HL-60/S4 treated with retinoic acid at 250 ng/mL for 4 days and 3 days (cell line): ENCODE measurements around the gene XRN1.

Experiments
- in situ Hi-C: fragments of 300-500 bp; cut with MboI; formaldehyde crosslinking; loops from 2 replicates; pipeline ENCODE4 v1.7.0; 2022; ENCODE audit warnings: low sequenced_read_pairs

The XRN1 gene

DNA sequence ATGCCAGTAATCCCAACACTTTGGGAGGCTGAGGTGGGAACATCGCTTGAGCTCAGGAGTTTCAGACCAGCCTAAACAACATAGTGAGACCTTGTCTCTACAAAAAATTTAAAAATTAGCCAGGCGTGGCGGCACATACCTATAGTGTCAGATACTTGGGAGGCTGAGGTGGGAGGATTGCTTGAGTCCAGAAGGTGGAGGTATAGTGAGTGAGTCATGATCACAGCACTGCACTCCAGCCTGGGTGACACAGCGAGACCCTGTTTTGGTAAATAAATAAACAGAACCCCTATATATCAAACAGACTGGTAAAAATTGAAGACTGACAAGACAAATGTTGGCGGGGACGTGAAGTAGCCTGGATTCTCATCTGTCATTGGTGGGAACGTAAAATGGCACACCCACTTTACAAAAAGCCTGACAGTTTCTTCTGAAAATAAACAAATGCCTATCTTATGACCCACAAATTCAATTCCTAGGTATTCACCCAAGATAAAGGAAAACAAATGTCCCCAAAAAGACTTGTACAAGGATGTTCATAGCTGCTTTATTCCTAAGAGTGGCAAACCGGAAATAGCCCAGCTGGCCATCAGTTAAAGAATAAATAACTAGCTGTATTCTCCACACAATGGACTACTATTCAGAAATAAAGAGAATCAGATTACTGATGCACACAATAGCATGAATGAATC, 175.5 kb downstream of the XRN1 start:
- in situ Hi-C loops, result no loop called here

DNA sequence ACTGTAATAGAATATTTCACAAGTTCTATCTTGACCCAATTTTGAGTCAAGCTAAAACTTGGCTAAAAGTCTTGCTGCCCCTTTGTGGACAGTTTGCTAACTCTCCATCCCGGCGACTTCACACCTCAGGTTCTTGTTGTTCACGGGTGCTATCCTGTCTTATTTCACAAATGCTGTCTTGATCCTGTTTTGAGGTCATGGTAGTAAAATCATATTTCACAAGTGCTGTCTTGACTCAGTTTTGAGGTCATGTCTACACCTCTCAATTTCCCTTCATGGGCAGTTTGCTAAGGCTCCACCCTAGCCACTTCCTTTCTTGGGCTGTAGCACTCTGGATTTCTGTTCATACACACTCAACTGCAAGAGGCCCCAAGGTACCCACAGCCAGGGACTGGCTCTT, 177.4 kb downstream of the XRN1 start:
- in situ Hi-C loops, result no loop called here

DNA sequence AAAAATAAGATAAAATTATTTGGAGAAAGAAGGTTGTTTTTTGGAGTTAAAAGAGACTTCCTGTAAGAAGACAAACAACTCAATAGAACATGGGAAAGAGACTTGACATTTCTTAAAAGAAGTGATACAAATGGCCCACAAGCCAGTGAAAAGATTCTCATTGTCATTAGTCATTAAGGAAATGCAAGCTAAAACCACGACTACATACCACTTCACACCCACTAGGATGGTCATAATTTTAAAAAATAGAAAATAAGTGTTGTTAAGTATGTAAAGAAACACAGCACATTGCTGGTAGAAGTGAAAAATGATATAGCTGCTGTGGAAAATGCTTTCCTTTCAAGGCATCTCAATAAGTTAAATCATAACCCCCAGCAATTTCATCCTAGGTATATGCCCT, 178.1 kb downstream of the XRN1 start:
- in situ Hi-C loops, result no loop called here

DNA sequence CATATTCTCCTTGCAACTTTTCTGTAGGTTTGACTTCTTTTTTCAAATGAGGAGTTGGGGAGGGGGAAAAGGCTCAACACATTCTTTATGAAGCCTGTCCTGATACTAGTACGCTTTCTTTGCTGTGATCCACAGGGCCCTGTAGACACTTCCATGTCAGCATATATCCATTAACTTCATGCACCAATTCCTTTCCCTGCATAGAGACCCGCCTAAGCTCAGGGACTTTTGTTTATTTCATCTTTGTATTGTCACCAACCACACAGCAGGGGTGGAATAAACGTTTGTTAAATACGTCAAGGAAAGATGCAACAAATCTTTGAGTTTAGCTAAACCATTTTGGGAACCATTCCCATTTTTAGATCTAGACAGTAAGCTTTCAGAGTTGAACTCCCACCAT, 179.4 kb downstream of the XRN1 start:
- in situ Hi-C loops, result no loop called here

DNA sequence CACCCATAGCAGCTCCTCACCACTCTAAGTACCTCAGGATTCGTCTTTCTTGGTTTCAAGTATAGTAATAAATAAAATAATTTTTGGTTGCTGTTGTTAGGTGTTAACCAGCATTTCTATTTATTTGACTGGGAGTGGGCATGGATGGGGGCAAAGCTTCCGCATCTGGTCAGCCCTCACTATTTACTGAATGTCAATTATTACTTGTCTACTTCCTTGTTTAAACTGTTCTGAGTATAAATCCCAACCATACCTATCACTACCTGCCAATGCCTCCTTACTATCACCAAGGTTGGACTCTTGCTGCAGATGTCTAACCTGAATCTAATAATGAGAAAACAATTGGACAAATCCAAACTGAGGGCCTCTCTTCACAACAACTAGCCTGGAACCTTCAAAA, 180.6 kb downstream of the XRN1 start:
- in situ Hi-C loops, result no loop called here

DNA sequence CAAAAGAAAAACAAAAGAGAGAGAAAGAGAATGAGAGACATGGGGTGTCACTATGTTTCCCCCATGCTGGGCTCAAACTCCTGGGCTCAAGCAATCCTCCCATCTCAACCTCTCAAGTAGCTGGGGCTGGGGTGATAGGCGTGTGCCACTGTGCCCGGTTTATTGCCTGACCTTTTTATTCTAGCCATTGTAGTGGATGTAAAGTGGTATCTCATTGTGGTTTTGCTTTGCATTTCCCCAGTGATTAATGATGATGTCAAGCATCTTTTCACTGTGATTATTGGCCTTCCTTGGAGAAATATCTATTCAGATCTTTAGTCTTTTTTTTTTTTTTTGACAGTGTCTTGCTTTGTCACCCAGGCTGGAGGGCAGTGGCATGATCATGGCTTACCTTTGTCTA, 184.7 kb downstream of the XRN1 start:
- in situ Hi-C loops, result no loop called here

DNA sequence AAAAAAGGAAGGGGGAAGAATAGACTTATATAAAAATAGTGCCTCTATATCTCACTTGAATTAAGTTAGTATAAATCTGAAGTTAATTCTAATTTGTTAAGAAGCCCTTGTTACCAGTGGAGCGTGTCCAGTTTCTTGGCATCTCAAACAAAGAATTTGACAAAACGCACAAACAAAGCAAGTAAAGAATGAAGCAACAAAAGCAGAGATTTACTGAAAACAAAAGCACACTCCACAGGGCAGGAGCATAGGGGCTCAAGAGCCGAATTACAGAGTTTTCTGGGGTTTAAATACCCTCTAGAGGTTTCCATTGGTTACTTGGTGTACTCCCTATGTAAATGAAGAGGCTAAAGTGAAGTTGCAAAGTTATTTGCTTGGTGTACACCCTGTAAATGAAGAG, 188.5 kb downstream of the XRN1 start:
- in situ Hi-C loops, result no loop called here

DNA sequence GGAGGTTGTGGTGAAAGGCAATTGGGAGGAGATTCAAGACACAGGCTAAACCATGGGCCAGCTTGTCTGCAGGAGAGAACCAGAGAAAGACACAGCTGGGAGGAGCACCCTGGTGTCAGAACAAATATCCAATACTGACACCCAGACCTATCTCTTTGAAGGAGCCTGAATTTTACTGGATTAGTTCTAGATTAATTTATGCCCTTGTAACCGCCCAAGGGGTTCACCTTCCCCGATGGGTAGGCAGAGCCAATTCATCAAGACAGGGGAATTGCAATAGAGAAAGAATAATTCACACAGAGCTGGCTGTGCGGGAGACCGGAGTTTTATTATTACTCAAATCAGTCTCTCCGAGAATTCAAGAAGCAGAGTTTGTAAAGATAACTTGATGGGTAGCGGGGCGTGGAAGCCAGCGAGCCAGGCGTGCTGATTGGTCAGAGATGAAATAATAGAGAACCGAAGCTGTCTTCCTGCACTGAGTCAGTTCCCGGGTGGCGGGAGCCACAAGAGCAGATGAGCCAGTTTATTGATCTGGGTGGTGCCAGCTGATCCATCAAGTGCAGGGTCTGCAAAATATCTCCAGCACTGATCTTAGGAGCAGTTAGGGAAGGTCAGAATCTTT, 191.0 kb downstream of the XRN1 start:
- in situ Hi-C loops, result no loop called here
